ENCODE results near the gene SMPDL3A. TPM values are rescaled to one million over a fixed set of nuclear protein-coding genes. Genes with fewer than 3 reads are reported as not detected.
A peak's percentile ranks its signal among the peaks of the same experiment; 100 is the strongest.

SMPDL3A gene
- total RNA-seq, 1 donor from 2014 or later: 8.4 TPM

DNA sequence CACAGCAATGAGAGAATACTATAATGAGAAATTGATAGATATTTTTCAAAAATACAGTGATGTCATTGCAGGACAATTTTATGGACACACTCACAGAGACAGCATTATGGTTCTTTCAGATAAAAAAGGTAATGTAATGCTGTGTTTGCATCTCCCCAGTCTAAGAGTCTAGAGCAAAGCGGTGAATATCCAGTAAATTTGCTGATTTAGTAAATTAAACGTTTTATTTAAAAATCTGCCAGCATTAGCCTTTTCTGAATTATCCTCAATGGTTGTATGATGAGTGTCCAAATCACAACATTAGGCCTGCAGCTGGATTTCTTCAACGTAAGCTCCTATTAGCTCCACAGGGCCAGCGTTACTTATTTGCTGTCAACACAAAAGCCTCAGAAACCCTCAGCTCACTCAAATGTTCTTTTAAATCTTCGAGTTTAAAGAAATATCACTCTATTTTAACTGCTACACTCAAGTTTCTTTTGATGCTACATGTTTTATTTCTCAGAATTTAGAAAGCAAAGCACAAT is 16.0 kb downstream of the SMPDL3A start:
- no peak for DNase-seq (ENCODE audit: low read depth)

DNA sequence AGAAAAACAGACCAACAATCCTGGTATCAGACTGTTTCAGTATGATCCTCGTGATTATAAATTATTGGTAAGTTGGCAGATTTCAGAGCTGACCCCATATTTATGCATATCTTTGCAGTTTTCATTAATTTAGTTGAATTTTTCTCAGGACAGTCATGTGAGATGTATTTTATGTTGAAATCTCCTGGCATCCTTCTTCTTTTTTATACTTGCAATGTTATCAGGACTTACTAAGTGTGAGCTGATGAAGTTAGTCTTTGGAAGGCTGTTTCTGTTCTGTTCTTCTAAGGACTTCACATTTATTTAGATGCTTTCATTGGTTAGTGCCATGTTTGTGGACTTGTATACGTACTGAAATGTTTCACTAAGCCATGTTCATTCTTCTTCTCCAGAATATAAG is 17.2 kb downstream of the SMPDL3A start:
- DNase-seq (ENCODE audit: low read depth): no peak

DNA sequence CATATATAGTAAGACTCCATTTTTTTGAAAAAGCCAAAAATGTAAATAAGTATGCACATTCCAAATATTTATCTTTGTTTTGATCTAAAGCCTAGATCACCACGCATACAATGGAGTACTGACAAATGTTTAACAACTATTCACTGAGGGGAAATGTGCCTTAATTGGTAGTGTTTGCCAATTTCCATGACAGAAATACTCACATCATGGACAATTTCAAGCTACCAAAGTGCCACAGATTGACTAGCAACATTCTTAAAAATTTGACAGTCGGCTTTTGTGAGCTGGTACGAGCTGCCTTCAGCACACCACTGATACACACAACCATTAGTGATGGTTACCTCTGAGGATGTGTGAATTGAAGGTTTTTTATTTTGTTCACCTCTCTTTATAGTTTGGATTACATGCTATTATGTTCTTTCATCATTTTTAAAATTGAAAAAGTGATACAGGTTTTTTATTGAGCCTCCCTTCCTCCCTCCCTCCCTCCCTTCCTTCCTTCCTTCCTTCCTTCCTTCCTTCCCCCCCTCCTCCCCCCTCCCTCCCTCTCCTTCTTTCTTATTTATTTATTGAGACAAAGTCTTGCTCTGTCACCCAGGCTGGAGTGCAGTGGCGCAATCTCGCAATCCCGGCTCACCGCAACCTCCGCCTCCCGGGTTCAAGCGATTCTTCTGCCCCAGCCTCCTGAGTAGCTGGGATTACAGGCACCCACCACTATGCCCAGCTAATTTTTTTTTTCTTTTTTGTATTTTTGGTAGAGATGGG is 19.2 kb downstream of the SMPDL3A start:
- DNase-seq (ENCODE audit: low read depth): no peak

DNA sequence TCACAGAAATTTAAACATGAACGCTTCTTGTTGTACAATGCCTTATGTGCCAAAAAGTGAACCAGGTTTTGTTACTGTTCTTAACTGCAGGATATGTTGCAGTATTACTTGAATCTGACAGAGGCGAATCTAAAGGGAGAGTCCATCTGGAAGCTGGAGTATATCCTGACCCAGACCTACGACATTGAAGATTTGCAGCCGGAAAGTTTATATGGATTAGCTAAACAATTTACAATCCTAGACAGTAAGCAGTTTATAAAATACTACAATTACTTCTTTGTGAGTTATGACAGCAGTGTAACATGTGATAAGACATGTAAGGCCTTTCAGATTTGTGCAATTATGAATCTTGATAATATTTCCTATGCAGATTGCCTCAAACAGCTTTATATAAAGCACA is 19.9 kb downstream of the SMPDL3A start:
- no peak for DNase-seq (ENCODE audit: low read depth)

DNA sequence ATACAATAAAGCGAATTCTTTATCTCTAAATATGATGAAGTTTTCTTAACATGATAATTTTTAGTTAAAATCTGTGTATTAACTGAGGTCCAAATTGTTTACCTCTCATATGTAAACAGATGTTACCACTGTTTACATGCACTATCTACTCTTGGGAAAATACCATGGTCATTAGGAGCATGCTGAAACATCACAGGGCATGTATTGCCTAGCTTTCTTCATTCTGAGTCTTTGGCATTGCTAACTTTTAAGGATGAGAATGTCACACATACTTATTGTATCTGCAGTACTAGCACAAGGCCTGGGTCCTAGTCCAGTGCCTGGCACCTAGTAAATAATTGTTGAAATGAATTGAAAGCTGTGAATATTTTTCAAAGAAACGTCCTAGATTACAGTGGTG is 20.6 kb downstream of the SMPDL3A start:
- no peak for DNase-seq (ENCODE audit: low read depth)

DNA sequence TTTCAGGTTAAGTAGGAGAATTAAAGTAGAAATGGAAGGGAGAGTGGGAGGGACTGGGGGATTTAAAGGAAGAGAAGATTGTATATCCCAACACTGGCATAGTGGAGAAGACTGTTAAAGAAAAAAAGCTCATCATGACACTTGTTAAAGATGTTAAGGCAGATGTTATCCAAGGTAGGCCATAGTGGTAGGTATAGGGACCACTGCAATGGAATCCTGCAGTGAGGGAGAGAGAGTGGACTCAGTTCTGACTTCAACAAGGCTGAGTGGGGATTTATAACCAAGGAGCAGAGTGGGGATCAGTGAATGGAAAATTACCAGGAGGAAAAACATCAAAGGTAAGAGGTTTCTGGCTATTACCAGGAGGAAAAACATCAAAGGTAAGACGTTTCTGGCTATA is 21.1 kb downstream of the SMPDL3A start:
- no peak for DNase-seq (ENCODE audit: low read depth)

DNA sequence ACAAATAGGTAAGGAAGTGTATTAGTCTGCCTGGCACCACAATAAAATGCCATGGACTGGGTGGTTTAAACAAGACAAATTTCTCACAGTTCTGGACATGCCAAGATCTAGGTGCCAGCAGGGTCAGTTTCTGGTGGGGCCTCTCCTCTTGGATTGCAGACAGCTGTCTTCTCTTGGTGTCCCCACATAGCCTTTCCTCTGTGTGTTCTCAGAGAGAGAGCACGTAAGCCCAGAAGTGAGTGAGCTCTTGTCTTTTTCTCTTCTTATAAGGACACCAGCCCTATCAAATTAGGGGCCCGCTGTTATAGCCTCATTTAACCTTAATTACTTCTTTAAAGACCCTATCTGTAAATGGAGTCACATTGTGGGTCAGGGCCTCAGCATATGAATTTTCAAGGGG is 28.3 kb downstream of the SMPDL3A start:
- DNase-seq (ENCODE audit: low read depth): no peak

DNA sequence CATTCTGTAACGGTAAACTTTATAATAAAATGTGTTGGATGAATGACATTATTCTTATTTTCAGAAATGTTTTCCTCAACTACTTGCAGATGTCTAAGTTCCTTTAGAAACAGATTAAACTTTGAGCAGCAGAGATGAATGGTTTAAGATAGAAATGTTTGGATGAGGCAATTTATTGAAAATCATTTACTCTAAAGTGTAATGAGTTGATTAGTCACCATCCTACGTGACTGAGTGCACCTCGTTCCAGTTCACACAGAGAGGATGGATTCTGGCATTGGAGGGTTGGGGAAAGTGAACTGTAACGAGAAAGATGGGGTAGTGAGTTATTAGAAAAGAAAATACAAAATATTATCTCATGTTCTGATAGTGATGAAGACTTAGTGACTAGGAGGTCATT is 28.7 kb downstream of the SMPDL3A start:
- peak; percentile 87 for DNase-seq (ENCODE audit: low read depth)

DNA sequence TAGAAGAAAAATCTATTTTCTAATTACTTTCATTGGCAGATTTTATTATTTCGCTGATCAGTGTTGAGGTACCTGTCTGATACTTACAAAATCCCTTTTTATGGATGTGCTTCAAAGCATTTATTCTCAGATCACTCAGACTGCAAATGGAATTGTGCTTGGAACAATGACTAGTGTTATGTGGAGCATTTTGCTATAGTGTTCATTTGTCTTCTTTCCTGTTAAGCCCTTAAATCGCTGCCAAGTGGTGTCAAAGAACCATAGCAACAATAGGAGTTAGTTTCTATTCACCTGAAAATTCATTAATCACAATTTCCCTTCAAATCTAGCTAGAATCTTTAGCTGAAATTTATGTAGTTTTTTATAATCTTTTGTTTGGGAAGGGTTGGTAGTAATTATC is 29.8 kb downstream of the SMPDL3A start:
- DNase-seq (ENCODE audit: low read depth): peak; percentile 26

DNA sequence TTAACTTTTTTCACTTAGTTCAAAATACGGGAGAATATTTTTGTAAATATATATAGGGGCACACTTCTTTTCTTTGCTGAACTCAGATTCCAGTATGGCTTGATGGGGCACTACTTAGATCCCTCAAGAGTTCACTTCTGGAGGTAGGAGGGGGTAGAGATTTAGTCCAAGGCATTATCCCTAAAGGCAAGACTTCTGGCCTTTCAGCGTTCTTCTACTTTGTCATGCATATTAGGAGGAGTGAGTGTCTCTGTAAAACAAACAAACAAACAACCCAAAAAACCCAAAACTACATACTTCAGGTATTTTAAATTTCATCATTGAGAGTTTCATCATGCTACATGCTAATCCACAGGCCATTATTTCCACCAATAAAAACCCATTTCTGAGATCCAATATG is 32.0 kb downstream of the SMPDL3A start:
- DNase-seq (ENCODE audit: low read depth): no peak

DNA sequence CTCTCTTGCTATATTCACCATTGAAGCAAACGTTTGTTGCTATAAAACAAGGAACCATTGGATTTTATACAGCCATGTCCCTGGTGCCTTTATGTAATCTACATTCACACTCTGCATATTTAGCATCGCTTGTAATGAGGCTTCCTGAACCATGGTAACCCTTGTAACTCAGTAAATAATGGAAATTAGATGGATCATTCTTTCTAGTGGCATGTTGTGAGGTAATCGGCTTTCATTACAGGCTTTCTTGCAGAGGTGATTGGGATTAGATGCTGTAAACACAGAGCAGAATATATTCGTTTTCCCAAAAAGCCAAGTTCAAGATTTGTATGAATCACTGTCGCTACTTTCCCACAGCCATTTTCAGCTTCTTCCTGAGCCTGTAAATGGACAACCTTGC is 36.1 kb downstream of the SMPDL3A start:
- peak; percentile 86 for DNase-seq (ENCODE audit: low read depth)

DNA sequence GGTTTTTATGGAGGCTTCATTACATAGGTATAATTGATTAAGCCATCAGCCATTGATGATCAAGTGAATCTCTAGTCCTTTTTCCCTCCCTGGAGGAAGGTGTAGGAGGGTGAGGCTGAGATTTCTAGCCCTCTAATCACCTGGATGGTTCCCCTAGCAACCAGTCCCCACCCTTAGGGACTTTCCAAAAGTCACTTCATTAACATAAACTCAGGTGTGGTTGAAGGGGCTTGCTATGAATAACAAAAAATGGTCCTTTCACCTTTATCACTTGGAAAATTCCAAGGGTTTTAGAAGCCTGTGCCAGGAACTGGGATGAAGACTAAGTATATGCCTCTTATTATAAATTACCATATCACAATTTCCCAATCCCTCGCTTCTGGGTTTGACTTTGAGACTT is 40.4 kb downstream of the SMPDL3A start:
- no peak for DNase-seq (ENCODE audit: low read depth)

DNA sequence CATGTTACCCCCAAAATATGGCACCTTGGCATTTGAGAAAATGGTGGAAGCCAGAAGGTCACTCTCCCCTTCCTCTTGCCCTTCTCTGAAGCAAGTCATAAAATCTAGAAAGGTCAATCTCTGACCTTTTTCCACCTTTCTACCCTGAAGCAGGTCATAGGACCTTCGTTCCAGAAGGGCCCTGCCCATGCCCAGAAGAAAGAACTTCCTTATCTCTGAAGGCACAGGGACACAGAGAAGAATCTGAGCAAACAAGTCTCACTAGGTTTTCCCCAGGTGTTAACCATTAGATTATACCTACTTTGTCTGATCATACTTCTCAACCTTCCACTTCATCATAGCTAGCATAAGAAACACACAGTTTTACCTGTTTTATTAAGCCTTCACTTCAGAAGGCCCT is 42.5 kb downstream of the SMPDL3A start:
- DNase-seq (ENCODE audit: low read depth): no peak

DNA sequence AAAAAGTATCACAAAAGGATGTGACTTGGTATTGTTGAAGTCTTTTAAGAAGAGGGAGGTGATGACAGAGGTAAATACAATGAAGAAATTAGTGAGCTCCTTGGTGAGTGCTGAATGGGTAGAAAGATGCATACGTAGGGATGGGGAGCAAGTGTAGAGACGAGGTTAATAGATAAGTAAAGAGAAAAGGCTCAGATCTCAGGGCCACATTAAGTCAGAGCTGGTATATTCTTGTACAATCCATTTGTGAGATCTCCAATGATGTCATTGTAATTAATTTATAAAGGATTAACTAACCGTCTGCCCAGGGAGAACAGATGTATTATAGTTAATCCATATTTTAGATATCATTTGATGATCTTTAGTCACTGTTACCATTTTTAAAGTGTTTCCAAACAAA is 43.4 kb downstream of the SMPDL3A start:
- no peak for DNase-seq (ENCODE audit: low read depth)

DNA sequence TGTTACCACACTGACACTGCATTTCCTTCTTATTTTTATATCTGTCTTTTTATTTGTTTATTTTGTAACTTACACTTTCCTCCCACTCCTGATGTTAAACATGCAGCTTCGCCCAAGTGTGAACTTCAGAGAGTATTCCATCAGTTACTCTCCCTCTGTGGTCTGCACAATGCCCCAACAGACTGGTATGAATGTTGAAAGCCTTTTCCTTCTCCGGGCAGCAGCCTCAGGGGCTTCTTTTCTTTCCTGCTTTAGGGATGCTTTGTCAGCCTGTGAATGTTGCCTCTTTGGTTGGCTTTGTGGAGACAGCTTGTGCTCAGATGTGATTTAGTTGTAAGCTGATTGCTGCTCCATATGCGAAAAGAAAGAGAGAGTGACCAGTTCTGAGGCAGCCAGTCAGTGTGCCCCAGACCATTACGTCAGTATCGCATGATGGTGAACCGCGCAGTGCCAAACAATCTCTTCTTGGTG is 44.0 kb downstream of the SMPDL3A start:
- DNase-seq (ENCODE audit: low read depth): no peak

DNA sequence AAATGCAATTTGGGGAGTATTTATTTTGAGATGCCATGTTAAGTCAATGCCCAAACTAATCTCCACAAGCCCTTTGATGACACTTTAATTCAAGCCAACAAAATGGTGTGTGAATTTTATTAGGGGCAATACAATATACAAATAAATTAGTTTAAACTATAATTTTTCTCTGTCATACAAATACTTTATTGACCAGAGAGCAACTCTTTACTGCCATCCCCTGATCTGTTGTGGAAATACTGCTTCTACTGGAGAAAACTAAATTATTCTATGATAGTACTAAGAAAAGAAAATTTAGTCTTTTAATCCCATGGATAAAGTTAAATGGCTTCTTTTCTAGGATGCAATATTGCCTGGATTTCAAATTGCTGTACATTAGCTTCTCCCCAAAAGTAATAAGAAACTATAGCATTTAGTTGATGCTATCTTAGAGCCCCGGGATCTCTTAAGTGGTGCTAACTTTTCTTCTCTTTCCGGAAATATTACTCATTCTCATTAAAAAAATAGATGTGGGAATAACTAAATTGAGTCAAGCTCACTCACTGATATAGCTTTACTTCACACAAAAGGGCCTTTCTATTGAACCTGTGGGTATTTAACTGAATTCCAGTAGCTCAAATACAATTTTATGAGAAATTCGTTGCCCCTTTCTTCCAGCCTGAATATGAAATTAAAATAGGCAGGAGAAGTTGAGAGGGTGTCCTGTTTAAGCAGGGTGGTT is 49.2 kb downstream of the SMPDL3A start:
- peak; percentile 28 for DNase-seq (ENCODE audit: low read depth)

DNA sequence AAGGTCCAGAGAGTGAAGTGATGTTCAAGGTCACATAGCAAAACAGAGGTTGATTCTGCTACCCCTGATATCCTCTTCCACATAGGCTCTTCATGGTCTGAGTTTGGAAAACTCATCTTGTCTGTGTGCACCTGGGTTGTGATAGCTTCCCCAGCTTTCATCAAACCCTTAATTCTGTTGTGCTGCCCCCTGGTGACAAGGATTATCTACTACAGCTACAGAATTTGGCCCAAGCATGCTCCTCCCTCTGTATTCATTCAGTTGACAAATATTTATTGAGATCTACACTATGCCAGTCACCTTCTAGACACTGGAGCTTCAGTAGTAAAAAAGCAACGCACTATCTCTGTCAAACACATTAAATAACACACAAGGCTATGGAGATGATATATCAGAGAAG is 50.4 kb downstream of the SMPDL3A start:
- DNase-seq (ENCODE audit: low read depth): peak; percentile 42

DNA sequence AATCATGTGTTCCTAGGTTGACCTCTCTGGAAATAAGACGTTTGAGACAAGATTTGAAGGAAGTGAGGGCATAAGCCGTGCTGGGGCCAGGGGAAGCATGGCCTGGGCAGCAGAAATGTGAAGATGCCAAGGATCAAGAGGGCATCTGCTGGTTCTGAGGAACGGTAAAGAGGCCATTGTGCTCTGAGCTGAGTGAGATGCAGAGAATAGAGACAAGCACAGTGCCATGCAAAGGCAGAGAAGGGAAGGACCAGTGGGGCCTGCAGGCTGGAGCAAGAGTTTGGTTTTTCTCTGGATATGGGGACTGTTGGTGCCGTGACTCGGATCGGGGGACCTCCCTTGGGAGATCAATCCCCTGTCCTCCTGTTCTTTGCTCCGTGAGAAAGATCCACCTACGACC is 50.8 kb downstream of the SMPDL3A start:
- DNase-seq (ENCODE audit: low read depth): no peak

DNA sequence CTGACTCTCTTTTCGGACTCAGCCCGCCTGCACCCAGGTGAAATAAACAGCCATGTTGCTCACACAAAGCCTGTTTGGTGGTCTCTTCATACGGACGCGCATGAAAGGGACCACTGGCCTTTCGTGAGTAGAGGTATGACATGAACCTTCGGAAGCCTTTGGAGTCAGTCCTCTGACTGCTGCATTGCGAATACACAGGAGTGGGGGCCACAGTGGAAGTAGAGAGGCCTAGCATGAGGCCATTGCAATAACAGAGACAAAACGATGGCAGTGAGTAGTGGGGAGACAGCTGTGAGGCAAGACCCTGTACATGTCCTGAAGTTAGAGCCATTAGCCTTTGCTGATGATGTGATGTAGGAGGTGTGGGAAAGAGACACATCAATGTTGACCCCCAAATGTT is 56.4 kb downstream of the SMPDL3A start:
- DNase-seq (ENCODE audit: low read depth): no peak

DNA sequence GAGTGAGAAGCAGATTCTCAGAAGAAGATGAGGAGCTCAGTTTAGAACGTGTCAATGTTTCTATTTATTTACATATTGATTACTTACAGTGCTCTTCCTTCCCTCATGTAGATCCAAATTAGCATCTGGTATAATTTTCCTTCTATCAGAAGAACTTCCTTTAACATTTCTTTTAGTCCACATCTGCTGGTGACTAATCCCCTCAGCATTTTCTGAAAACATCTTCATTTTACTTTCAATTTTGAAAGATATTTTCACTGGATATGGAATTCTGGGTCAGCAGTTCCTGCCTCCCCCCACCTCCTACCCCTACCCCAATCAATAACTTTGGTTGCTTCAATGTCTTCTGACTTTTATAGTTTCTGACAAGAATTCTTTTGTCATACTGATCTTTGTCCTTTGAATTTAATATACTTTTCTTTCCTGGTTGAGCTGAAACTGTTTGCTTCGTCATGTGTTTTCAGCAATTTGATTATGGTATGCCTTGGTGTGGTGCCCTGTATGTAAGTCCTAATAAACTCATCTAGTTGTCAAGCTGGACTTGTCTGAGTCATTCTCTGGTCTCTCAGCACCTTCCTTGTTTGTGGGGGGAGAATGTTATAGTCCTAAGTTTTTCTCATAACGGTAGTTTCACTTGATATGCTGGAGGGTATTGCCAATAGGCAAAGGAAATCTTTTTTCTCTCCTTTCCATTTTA is 57.0 kb downstream of the SMPDL3A start:
- DNase-seq (ENCODE audit: low read depth): peak; percentile 5

DNA sequence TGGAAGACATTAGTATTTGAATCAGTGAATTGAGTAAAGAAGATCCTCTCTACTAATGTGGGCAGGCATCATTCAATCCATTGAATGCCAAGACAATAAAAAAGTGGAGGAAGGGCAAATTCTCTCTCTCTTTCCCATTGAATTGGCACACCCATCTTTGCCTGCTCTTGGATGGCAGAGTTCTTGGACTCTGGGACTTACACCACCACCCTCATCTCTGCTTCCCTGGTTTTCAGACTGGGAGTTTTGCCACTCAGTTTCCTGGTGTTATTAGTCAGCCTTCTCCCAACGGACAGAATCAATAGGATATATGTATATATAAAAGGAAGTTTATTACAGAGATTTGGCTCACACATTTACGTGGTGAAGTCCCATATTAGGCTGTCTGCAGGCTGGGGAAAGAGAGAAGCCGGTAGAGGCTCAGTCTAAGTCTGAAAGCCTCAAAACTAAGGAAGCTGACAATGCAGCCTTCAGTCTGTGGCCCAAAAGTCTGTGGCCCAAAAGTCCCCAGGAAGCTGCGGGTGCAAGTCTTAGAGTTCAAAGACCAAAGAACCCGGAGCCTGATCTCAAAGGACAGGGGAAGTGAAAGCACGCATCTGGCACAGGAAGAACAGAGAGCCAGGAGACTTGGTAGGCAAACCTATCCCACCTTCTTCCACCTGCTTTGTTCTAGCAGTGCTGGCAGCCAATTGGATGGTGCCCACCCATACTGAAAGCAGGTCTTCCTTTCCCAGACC is 64.4 kb downstream of the SMPDL3A start:
- no peak for DNase-seq (ENCODE audit: low read depth)
